ENCODE data around the gene LRRC4C.
A peak's percentile ranks its signal among the peaks of the same experiment; 100 is the strongest.

LRRC4C gene

DNA sequence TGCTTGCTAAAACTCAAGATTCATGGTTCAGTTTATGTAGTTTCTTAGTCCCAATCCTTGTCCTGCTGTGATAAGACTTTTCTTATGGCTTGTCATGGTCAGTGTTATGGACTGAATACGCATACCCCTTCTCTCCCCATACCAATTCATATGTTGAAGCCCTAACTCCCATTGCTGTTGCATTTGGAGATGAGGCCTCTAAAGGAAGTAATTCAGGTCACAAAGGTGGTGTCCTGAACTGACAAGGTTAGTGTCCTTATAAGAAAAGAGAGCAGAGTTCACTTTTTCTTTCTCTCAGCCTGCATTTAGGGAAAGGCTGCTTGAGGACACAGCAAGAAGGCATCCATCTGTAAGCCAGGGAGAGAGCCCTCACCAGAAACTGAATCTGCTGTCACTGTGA is 618.2 kb downstream of the LRRC4C start:
- H3K4me1 ChIP-seq, result peaks cover 5% of the 10 kb centered on the region; the same call in 1 of the 2 replicates
- no peaks in the 10 kb centered on the region for H3K36me3 ChIP-seq (replicated peaks)
- no peak overlapping the region for H3K4me3 ChIP-seq
- H3K27me3 ChIP-seq (ENCODE audit: low read depth), result no peaks in the 10 kb centered on the region
- no peaks in the 10 kb centered on the region for H3K9me3 ChIP-seq
- DNase-seq (ENCODE audit: low spot score in 2 of 2), result no peak
- in situ Hi-C loops (cut with MboI; ENCODE audit: low sequenced_read_pairs), result no loop called here

DNA sequence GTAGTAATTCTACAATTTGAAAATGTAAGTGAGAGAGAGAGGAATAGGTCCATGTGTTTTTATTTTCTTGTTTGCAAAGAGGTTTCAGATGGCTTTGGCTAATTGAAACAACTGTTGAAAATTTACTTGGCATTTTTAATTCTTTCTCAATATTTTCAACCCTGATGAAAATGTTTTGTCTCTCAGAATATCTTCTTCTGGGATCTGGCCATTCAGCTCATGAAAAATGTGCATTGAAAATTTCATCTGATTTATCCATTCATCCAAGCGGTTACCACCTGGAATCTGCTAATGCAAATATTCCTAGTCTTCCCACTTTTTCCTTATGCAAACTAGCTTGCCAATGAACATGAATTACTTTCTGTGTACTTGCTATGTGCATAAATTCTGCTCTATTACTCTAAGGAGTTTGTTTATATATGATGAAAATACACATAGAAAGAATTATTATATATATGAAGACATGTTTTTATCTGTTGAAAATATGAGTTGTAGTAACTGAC is 621.2 kb downstream of the LRRC4C start:
- DNase-seq (ENCODE audit: low spot score in 2 of 2), result no peak
- no peaks in the 10 kb centered on the region for H3K27me3 ChIP-seq (ENCODE audit: low read depth)
- H3K4me3 ChIP-seq, result no peak overlapping the region
- in situ Hi-C loops (cut with MboI; ENCODE audit: low sequenced_read_pairs), result no loop called here
- H3K4me1 ChIP-seq, result peaks cover 2% of the 10 kb centered on the region; the same call in 1 of the 2 replicates
- H3K9me3 ChIP-seq, result no peaks in the 10 kb centered on the region
- no peaks in the 10 kb centered on the region for H3K36me3 ChIP-seq (replicated peaks)

DNA sequence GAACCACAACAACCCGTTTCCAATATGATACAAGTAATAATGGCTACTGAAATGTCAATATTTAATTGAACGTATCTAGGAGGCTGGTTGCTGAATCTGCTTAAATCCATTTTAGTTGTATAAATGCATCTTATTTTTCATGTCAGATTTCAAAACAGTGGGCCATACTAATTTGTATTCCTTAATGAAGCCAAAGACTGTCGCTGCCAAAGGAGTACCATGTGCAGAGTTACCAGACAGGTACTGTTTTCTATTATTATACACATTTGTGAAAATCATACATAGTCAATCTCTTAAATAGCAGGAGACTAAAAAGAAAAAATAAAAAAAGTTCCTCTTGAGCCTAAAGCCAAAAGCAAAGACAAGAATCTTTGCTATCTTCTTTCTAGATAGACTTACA is 632.3 kb downstream of the LRRC4C start:
- H3K4me1 ChIP-seq, result no peaks in the 10 kb centered on the region
- H3K27me3 ChIP-seq (ENCODE audit: low read depth), result peaks cover 3% of the 10 kb centered on the region; the same call in 1 of the 2 replicates
- DNase-seq (ENCODE audit: low spot score in 2 of 2), result no peak
- H3K9me3 ChIP-seq, result no peaks in the 10 kb centered on the region
- no peaks in the 10 kb centered on the region for H3K36me3 ChIP-seq (replicated peaks)
- no peak overlapping the region for H3K4me3 ChIP-seq
- in situ Hi-C loops (cut with MboI; ENCODE audit: low sequenced_read_pairs), result no loop called here

DNA sequence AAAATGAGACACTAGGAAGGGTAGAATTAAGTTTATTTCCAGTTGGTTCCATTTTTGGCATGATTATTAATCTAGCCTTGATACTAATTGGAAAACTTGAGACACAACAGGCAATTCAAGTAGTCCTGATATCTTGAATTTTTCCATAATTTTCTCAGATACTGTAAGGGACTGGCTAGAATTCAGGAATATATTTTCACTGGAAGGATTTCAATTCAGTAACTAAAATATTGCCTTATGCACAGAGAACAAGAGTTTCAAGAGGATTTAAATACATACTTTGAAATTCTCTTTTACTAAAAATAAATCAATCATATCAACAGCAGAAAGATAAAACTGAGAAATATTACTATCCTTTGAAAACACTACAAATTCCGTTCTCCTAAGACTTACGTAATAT is 632.9 kb downstream of the LRRC4C start:
- no peaks in the 10 kb centered on the region for H3K9me3 ChIP-seq
- H3K36me3 ChIP-seq (replicated peaks), result no peaks in the 10 kb centered on the region
- no peaks in the 10 kb centered on the region for H3K4me1 ChIP-seq
- H3K4me3 ChIP-seq, result no peak overlapping the region
- no peak for DNase-seq (ENCODE audit: low spot score in 2 of 2)
- H3K27me3 ChIP-seq (ENCODE audit: low read depth), result peaks cover 3% of the 10 kb centered on the region; the same call in 1 of the 2 replicates
- in situ Hi-C loops (cut with MboI; ENCODE audit: low sequenced_read_pairs), result no loop called here

DNA sequence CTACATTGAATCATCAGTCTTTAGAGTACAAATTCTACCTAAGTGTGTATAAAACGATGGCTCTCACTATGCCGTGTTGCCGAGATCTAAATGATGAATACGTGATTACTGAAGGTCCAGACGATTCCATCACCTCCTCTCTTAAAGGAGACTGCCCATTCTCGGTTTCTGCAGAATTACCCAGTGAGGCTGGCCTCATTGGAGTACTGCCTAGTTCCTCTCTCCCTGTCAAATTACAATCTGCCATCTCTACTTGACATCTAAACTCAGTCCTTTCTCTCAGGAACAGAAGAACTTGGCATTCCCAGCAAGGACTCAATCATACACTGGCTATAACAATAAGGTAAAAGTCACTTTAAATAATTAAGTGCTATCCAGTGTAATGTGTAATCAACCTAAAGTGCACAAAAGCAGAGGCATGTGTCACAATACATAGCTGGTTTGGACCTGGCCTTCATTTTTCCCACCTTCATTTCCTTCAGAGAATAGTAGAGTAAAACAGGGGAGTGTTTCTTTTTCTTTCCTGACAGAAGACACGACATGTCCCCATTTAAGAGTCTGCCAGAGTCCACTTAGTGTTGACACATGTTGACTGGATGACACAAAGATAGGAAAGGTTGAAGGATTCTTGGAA is 634.1 kb downstream of the LRRC4C start:
- Histone ChIP-seq H3K27me3 (ENCODE audit: low read depth) (peaks cover 3% of the 10 kb centered on the region; the same call in 1 of the 2 replicates), H3K36me3 (replicated peaks) (no peaks in the 10 kb centered on the region), H3K4me1 (no peaks in the 10 kb centered on the region), H3K4me3 (no peak overlapping the region), H3K9me3 (no peaks in the 10 kb centered on the region)
- in situ Hi-C loops (cut with MboI; ENCODE audit: low sequenced_read_pairs), result no loop called here
- DNase-seq (ENCODE audit: low spot score in 2 of 2), result no peak

DNA sequence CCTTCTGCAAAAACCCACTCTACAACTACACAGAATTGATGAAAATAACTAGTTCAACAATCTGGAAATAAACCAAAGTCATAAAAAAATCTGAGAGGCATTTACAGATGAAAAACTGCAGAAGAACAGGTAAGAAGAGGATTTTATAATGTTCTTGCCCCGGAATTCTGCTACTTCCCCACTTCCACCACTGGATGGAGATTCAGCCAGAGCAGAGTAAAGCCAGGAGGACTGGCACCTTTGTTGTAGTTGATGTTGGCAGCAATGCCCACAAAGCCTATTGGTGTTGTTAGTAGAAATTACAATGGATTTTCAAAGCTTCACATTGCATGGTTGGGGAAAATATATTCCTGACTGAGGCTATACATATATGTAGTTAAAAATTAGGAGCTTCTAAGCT is 640.2 kb downstream of the LRRC4C start:
- Histone ChIP-seq H3K27me3 (ENCODE audit: low read depth) (no peaks in the 10 kb centered on the region), H3K4me1 (0 out of 2 replicates have a peak, but pooled peaks cover 4% of the 10 kb centered on the region), H3K4me3 (no peak overlapping the region), H3K9me3 (no peaks in the 10 kb centered on the region), H3K36me3 (replicated peaks) (no peaks in the 10 kb centered on the region)
- in situ Hi-C loops (cut with MboI; ENCODE audit: low sequenced_read_pairs), result no loop called here
- DNase-seq (ENCODE audit: low spot score in 2 of 2), result no peak

DNA sequence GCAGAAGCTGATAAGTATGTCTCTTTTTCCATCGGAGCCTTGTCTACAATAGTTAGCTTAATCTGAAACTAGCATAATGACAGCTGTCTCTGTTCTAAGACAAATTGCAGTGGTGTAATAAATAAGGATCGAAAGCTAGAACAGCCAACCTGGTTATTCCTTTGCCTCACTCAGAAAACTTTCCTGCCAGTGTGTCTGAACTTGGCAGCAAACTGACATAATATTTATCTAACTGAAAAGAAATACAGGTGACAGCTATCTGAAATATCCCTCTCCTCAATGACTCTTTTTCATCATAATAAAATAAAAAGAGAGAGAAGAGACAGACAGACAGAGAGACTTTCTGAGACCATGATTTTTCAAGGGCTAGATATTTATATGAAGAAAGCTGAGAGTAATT is 642.5 kb downstream of the LRRC4C start:
- H3K36me3 ChIP-seq (replicated peaks), result no peaks in the 10 kb centered on the region
- no peak for DNase-seq (ENCODE audit: low spot score in 2 of 2)
- H3K4me1 ChIP-seq, result 0 out of 2 replicates have a peak, but pooled peaks cover 4% of the 10 kb centered on the region
- H3K27me3 ChIP-seq (ENCODE audit: low read depth), result no peaks in the 10 kb centered on the region
- in situ Hi-C loops (cut with MboI; ENCODE audit: low sequenced_read_pairs), result no loop called here
- no peaks in the 10 kb centered on the region for H3K9me3 ChIP-seq
- no peak overlapping the region for H3K4me3 ChIP-seq

DNA sequence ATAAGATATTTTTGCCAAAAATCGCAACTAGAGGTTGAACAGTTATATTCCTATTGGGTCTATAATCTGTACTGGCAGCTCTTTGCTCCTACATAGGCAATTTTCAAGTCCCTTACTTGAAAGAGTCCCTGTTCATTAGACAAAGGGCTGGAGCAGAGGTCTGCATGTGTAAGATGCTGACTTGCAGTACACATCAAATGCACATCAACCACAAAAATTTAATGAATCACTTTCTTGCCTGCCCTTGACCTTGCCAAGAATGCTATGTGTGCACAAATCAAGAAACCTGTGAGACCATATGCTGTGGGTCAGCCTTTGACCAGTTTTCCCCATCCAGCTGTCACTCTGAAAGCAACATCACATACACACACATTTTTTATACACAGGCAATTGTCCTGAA is 661.5 kb downstream of the LRRC4C start:
- H3K4me1 ChIP-seq, result no peaks in the 10 kb centered on the region
- in situ Hi-C loops (cut with MboI; ENCODE audit: low sequenced_read_pairs), result no loop called here
- DNase-seq (ENCODE audit: low spot score in 2 of 2), result no peak
- no peaks in the 10 kb centered on the region for H3K27me3 ChIP-seq (ENCODE audit: low read depth)
- no peaks in the 10 kb centered on the region for H3K9me3 ChIP-seq
- H3K36me3 ChIP-seq (replicated peaks), result no peaks in the 10 kb centered on the region
- H3K4me3 ChIP-seq, result no peak overlapping the region

DNA sequence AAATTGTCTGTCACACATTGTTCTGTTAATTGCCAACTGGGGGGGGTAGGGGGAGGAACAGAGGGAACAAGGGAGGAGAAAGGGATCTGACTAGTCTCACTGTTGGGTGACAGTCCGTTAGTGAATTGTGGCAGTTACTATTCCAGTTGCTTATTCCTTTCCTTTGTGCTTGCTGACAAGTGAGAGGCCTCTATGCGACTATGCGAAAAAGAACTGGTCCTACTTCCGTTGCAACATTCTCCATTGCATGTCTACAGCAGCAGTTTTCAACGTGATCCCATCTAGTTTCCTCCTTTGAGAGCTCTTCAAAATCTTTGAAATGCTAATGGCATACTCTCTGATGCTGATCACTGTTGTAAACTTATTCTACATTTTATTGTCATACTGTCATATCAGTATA is 672.2 kb downstream of the LRRC4C start:
- H3K36me3 ChIP-seq (replicated peaks), result no peaks in the 10 kb centered on the region
- no peaks in the 10 kb centered on the region for H3K9me3 ChIP-seq
- H3K4me1 ChIP-seq, result no peaks in the 10 kb centered on the region; the same call in 1 of the 2 replicates
- H3K27me3 ChIP-seq (ENCODE audit: low read depth), result no peaks in the 10 kb centered on the region; the same call in 1 of the 2 replicates
- H3K4me3 ChIP-seq, result no peak overlapping the region
- DNase-seq (ENCODE audit: low spot score in 2 of 2), result peak; percentile 10 to 45
- in situ Hi-C loops (cut with MboI; ENCODE audit: low sequenced_read_pairs), result no loop called here

DNA sequence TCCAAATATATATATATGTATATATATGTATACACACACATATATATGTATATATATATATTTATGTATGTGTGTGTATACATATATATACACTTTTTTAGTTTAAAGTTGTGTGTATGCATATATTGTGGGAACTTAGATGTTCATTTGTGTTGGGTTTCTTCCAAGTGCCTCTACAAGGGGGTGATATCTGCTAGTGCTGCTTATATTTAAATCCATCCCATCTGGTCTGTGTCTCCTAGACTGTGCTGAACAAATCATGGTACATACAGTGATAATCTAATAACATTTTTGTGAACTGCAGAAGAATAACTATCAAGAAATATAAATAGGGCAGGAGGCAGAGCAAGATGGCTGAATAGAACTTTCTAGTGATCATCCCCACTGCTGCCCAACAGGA is 696.4 kb downstream of the LRRC4C start:
- H3K4me3 ChIP-seq, result no peak overlapping the region
- in situ Hi-C loops (cut with MboI; ENCODE audit: low sequenced_read_pairs), result no loop called here
- H3K36me3 ChIP-seq (replicated peaks), result no peaks in the 10 kb centered on the region
- H3K9me3 ChIP-seq, result no peaks in the 10 kb centered on the region
- H3K4me1 ChIP-seq, result no peaks in the 10 kb centered on the region
- H3K27me3 ChIP-seq (ENCODE audit: low read depth), result no peaks in the 10 kb centered on the region
- DNase-seq (ENCODE audit: low spot score in 2 of 2), result no peak

DNA sequence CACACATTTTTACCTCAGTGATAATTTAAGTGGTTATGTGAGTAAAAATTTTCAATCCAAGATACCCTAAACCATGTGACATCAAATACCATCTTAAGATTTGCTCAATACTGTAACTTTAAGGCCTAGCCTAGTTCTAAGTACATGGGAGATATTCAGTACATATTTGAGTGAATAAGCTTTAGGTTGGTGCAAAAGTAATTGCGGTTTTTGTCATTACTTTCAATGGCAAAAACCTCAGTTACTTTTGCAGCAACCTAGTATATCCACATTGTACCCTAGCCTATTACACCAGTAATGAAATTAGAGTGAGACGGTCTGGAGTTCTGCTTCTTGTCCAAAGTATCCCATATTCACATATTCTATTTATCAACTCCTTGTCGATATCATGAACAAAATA is 700.1 kb downstream of the LRRC4C start:
- Histone ChIP-seq H3K9me3 (no peaks in the 10 kb centered on the region), H3K4me3 (no peak overlapping the region), H3K36me3 (replicated peaks) (no peaks in the 10 kb centered on the region), H3K27me3 (ENCODE audit: low read depth) (no peaks in the 10 kb centered on the region), H3K4me1 (no peaks in the 10 kb centered on the region)
- DNase-seq (ENCODE audit: low spot score in 2 of 2), result no peak
- in situ Hi-C loops (cut with MboI; ENCODE audit: low sequenced_read_pairs), result no loop called here

DNA sequence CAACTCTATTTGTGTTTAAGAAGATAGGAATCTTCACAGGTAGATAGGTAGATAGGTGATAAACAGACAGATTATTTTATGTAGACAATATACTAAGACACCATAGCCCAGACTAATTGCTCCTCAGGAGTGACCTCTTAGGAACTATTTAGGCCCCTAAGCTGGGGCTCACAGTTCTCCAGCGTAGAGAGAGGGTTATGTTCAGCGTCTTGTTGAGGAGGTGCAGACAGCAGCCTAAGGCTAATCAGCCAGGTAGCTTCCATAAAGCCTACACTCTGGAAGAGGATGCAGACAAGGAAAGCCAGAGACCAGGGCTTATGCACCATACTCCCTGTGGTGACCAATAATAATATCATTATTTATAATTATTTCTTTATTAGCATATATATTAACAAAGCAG is 705.2 kb downstream of the LRRC4C start:
- no peak for DNase-seq (ENCODE audit: low spot score in 2 of 2)
- in situ Hi-C loops (cut with MboI; ENCODE audit: low sequenced_read_pairs), result no loop called here
- Histone ChIP-seq H3K27me3 (ENCODE audit: low read depth) (no peaks in the 10 kb centered on the region), H3K36me3 (replicated peaks) (no peaks in the 10 kb centered on the region), H3K4me3 (no peak overlapping the region), H3K9me3 (no peaks in the 10 kb centered on the region), H3K4me1 (no peaks in the 10 kb centered on the region)

DNA sequence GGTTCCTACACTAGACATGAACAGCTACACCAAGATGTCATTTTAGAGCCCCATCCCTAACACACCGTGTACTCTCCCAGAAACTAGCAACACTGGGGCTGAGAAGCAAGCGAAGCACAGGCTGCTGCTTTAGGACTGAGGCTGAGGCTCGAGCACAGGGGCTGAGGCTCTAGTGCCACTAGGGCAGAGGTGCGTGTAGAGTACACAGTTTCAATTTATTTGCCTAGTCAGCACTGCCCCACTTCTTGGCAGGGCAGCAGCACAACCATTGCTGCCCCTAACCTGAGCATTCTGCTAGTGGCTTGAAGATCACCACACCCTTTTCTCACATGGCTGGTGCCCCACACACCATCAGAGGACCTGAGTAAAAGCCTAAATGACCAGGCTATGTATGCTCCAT is 713.2 kb downstream of the LRRC4C start:
- Histone ChIP-seq H3K9me3 (no peaks in the 10 kb centered on the region; the same call in 1 of the 2 replicates), H3K36me3 (replicated peaks) (no peaks in the 10 kb centered on the region), H3K27me3 (ENCODE audit: low read depth) (no peaks in the 10 kb centered on the region), H3K4me3 (no peak overlapping the region), H3K4me1 (no peaks in the 10 kb centered on the region)
- DNase-seq (ENCODE audit: low spot score in 2 of 2), result no peak
- in situ Hi-C loops (cut with MboI; ENCODE audit: low sequenced_read_pairs), result loop anchor here (25.0 kb wide), 1 partner anchor 466 kb away; no protein-coding TSS in a partner anchor

DNA sequence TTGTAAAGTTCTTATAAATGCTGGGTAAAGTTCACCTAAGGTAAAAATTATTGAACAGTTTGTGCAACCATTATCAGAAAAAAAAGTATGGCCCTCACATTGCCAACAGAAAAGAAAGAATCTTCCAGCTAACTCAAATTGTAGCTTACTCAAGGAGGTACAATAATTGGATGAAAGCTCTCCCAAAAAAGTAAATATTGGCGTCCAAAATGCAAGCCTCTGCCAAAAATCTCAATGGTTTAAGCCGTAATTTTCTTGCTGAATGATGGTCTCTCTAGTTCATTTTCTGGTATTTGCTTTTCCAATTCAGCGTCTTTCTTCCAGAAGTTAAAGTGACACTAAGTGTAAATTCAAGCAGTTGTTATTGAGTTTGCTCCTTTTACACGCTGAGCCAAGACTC is 727.3 kb downstream of the LRRC4C start:
- H3K4me3 ChIP-seq, result no peak overlapping the region
- no peaks in the 10 kb centered on the region for H3K36me3 ChIP-seq (replicated peaks)
- no peaks in the 10 kb centered on the region for H3K27me3 ChIP-seq (ENCODE audit: low read depth)
- DNase-seq (ENCODE audit: low spot score in 2 of 2), result no peak
- in situ Hi-C loops (cut with MboI; ENCODE audit: low sequenced_read_pairs), result loop anchor here (25.0 kb wide), 1 partner anchor 480 kb away; no protein-coding TSS in a partner anchor
- no peaks in the 10 kb centered on the region for H3K4me1 ChIP-seq
- no peaks in the 10 kb centered on the region for H3K9me3 ChIP-seq
